Spleen (tissue), 11 donors: ENCODE measurements around the gene R3HCC1L. TPM values are rescaled to one million over a fixed set of nuclear protein-coding genes. Genes with fewer than 3 reads are reported as not detected.

Experiments used
- DNase-seq: peaks from one replicate; pipeline ENCODE4 v3.0.0-alpha.2; 2020
- H3K27ac ChIP-seq, 8 donors: fragments of 200-600 bp; sonication (generic) in 7 of 8; 1 replicate in 4 of 8; 2 replicates in 4 of 8; pipeline versions ENCODE4 v1.5.0 to v1.8.0; 2016 to 2021; ENCODE audit warnings: inconsistent platforms in 4 of 8, mild to moderate bottlenecking in 4 of 8, moderate library complexity in 1 of 8
- H3K27me3 ChIP-seq, 7 donors: fragments of 200-600 bp; sonication (generic) in 6 of 7; replicated peaks in 1 of 7; 1 replicate in 4 of 7; 2 replicates in 3 of 7; pipeline versions ENCODE4 v1.5.0 to v1.8.0; 2016 to 2021; ENCODE audit warnings: inconsistent platforms in 3 of 7, mild to moderate bottlenecking in 1 of 7
- H3K36me3 ChIP-seq, 6 donors: fragments of 200-600 bp; sonication (generic) in 5 of 6; 1 replicate in 4 of 6; 2 replicates in 2 of 6; pipeline versions ENCODE4 v1.5.0 to v1.8.0; 2016 to 2021; ENCODE audit warnings: inconsistent platforms in 2 of 6
- H3K4me1 ChIP-seq, 6 donors: fragments of 200-600 bp; sonication (generic) in 5 of 6; 1 replicate in 3 of 6; 2 replicates in 3 of 6; pipeline versions ENCODE4 v1.5.0 to v1.8.0; 2016 to 2021; ENCODE audit warnings: inconsistent platforms in 3 of 6
- H3K4me3 ChIP-seq, 8 donors: fragments of 200-600 bp; sonication (generic) in 7 of 8; 1 replicate in 4 of 8; 2 replicates in 4 of 8; pipeline versions ENCODE4 v1.5.0 to v1.8.0; 2016 to 2021; ENCODE audit warnings: inconsistent platforms in 4 of 8, mild to moderate bottlenecking in 4 of 8, moderate library complexity in 2 of 8
- H3K9me3 ChIP-seq, 8 donors: fragments of 200-600 bp; sonication (generic) in 7 of 8; 1 replicate in 4 of 8; 2 replicates in 4 of 8; pipeline versions ENCODE4 v1.5.0 to v1.8.0; 2016 to 2021; ENCODE audit warnings: inconsistent platforms in 4 of 8
- CTCF ChIP-seq, 11 experiments: fragments of 200-600 bp in 7 of 11; fragments of 450-650 bp in 4 of 11; sonication (generic) in 4 of 11; IDR thresholded peaks in 8 of 11; conservative IDR thresholded peaks in 3 of 11; 1 replicate in 7 of 11; 2 replicates in 4 of 11; pipeline versions ENCODE4 v1.4.0 to v1.8.0; 2016 to 2021; ENCODE audit warnings: antibody characterized with exemption in 11 of 11, inconsistent platforms in 4 of 11, mild to moderate bottlenecking in 1 of 11
- POLR2A ChIP-seq, 3 donors: fragments of 450-650 bp; IDR thresholded peaks; one replicate each; pipeline ENCODE4 v1.5.1; 2017; ENCODE audit warnings: antibody characterized with exemption in 3 of 3, mild to moderate bottlenecking in 1 of 3
- POLR2AphosphoS5 ChIP-seq, 3 donors: sonication (generic); formaldehyde crosslinking; IDR thresholded peaks; one replicate each; pipeline ENCODE4 v1.5.1; 2017; ENCODE audit warnings: antibody characterized with exemption in 3 of 3
- whole genome bisulfite sequencing, 5 donors: extraction: QIAGEN DNeasy Blood & Tissue Kit in 3 of 5; methylation state at CpG; one replicate each; pipeline versions ENCODE4 v1.1.5 to v1.1.7; 2013 to 2018; 5-methylcytosine and 5-hydroxymethylcytosine counted together
- intact Hi-C: fragments of 100-400 bp; cut with DNase I; formaldehyde crosslinking; loops from one replicate; pipeline ENCODE4 v1.15.0; 2023; ENCODE audit warnings: low total_unique reads
- polyA plus RNA-seq, 3 donors: library from polyadenylated mRNA; stranded (reverse); fragments of 200-250 nt; gene quantifications; one replicate each; pipeline ENCODE4 v1.2.1, GENCODE V29; 2013
- total RNA-seq, 7 donors: library from RNA; depleted of rRNA in 3 of 7; stranded (reverse); fragments of >200 nt in 3 of 7; fragmentation: NEBNext Ultra II Directional in 4 of 7; extraction: Animal tissue kit (Norgen Biotek cat#: 25700) in 4 of 7; gene quantifications; one replicate each; pipeline versions ENCODE4 v1.1.0 to v1.2.1, GENCODE V29; 2016 to 2021
- donor health status: healthy with polysubstance abuse.
- donor health status: DM: no; HTN: no; CAD: no; lungs with moderate emphysema.
- donor health status: DM: no; HTN: no; CAD: no.
- donor health status: Bipolar disorder and iron deficiency.
- donor health status: healthy.
- donor health status: DM: no; HTN: no; CAD: no.
- donor health status: DM: yes; HTN: yes; CAD: no.

The R3HCC1L gene
- total and polyA plus RNA-seq, 10 donors: 9.0 to 21.2 (median 18.5) TPM

DNA sequence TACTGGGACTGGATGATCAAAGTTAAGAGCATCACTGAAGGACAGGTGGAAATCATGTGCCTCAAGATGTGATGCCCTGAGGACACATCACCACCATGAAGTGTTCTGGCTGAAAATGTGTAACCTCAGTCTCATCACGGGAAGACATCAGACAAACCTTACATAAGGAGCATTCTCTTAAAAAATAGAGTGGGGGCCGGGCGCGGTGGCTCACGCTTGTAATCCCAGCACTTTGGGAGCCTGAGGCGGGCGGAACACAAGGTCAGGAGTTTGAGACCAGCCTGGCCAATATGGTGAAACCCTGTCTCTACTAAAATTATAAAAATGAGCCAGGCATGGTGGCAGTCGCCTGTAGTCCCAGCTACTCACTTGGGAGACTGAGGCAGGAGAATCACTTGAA is 67.9 kb downstream of the R3HCC1L start:
- intact Hi-C loops: no loop called here
- no peak for DNase-seq
- no peak for TF ChIP-seq POLR2AphosphoS5 (IDR thresholded peaks at IDR 0.05)
- no peak for TF ChIP-seq CTCF (IDR thresholded peaks at IDR 0.05 in 8 of 11, conservative IDR thresholded peaks at IDR 0.05 in 3 of 11)
- no peak for TF ChIP-seq POLR2A (IDR thresholded peaks at IDR 0.05)
- Histone ChIP-seq H3K4me1 (peaks cover 0 to 10% (median 6%) of the 10 kb centered on the region in 6 donors), H3K36me3 (peaks cover 0 to 11% (median 0%) of the 10 kb centered on the region in 6 donors), H3K9me3 (no peaks in the 10 kb centered on the region), H3K27me3 (no peaks in the 10 kb centered on the region), H3K4me3 (no peak overlapping the region), H3K27ac (no peak overlapping the region)
- 91 to 99% (median 96%) methylated on average over 8 of the region's 8 CpGs for WGBS, 5 donors

DNA sequence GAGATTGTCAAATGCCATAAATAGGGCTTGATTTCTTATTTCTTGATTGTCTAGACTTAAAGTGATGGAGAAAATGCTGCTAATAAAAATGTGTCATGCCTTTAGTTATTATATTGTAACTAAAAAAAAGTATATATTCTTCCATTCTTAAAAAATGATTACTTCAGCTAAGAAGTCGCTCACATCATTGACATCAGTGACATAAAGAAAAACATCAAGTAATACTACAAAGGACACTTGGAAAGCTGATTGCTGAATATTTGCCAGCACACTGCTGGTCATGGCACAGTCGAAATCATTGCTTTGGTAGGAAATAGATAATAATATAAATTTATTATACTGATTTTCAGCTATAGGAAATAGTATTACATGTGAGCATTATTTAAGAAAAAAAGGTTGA is 70.9 kb downstream of the R3HCC1L start:
- Histone ChIP-seq H3K4me3 (no peak overlapping the region), H3K27me3 (no peaks in the 10 kb centered on the region), H3K4me1 (no peaks in the 10 kb centered on the region), H3K27ac (no peak overlapping the region), H3K36me3 (peaks cover 0 to 40% (median 15%) of the 10 kb centered on the region in 6 donors), H3K9me3 (no peaks in the 10 kb centered on the region)
- intact Hi-C loops: no loop called here
- no peak for TF ChIP-seq POLR2AphosphoS5 (IDR thresholded peaks at IDR 0.05)
- TF ChIP-seq CTCF (IDR thresholded peaks at IDR 0.05 in 8 of 11, conservative IDR thresholded peaks at IDR 0.05 in 3 of 11): no peak
- no peak for TF ChIP-seq POLR2A (IDR thresholded peaks at IDR 0.05)
- DNase-seq: no peak
- WGBS, 5 donors: 91 to 97% (median 96%) methylated on average over 2 of the region's 2 CpGs

DNA sequence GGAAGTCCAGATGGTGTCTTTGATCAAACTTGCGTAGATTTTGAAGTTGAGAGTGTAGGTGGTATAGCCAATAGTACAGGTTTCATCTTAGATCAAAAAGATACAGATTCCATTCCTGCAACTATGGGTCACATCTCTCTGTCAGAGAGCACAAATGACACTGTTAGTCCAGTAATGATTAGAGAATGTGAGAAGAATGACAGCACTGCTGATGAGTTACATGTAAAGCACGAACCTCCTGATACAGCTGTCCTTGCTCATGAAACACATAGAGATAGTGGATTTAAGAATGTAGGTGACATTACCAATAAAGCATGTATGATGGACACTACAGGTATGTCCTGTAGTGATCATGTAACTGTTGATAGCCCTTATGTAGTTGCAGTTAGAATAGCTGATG is 74.5 kb downstream of the R3HCC1L start:
- 93 to 95% (median 94%) methylated on average over 2 of the region's 2 CpGs for WGBS, 5 donors
- H3K27me3 ChIP-seq: no peaks in the 10 kb centered on the region
- H3K9me3 ChIP-seq: no peaks in the 10 kb centered on the region
- no peak overlapping the region for H3K4me3 ChIP-seq
- intact Hi-C loops: no loop called here
- DNase-seq: no peak
- TF ChIP-seq POLR2A (IDR thresholded peaks at IDR 0.05) (no peak), CTCF (IDR thresholded peaks at IDR 0.05 in 8 of 11, conservative IDR thresholded peaks at IDR 0.05 in 3 of 11) (no peak), POLR2AphosphoS5 (IDR thresholded peaks at IDR 0.05) (no peak)
- peaks cover 0 to 44% (median 15%) of the 10 kb centered on the region in 6 donors for H3K36me3 ChIP-seq
- no peak overlapping the region for H3K27ac ChIP-seq
- peaks cover 0 to 5% (median 1%) of the 10 kb centered on the region in 6 donors for H3K4me1 ChIP-seq

- DNase-seq: no peak
- WGBS, 5 donors: 88 to 95% (median 92%) methylated on average over 4 of the region's 4 CpGs
Measured at GRCh38 chr10:98209441-98209840, 75.0 kb downstream of the R3HCC1L start.

More at GRCh38 chr10:98209441-98209840, 75.0 kb downstream of the R3HCC1L start:
- Histone ChIP-seq H3K4me3 (no peak overlapping the region), H3K36me3 (peaks cover 0 to 44% (median 15%) of the 10 kb centered on the region in 6 donors), H3K27me3 (no peaks in the 10 kb centered on the region), H3K27ac (no peak overlapping the region), H3K4me1 (peaks cover 0 to 5% (median 1%) of the 10 kb centered on the region in 6 donors), H3K9me3 (no peaks in the 10 kb centered on the region)
- TF ChIP-seq POLR2AphosphoS5 (IDR thresholded peaks at IDR 0.05) (no peak), CTCF (IDR thresholded peaks at IDR 0.05 in 8 of 11, conservative IDR thresholded peaks at IDR 0.05 in 3 of 11) (no peak), POLR2A (IDR thresholded peaks at IDR 0.05) (no peak)
- intact Hi-C loops: no loop called here
